ENCODE data around the gene UBA52.

DNA sequence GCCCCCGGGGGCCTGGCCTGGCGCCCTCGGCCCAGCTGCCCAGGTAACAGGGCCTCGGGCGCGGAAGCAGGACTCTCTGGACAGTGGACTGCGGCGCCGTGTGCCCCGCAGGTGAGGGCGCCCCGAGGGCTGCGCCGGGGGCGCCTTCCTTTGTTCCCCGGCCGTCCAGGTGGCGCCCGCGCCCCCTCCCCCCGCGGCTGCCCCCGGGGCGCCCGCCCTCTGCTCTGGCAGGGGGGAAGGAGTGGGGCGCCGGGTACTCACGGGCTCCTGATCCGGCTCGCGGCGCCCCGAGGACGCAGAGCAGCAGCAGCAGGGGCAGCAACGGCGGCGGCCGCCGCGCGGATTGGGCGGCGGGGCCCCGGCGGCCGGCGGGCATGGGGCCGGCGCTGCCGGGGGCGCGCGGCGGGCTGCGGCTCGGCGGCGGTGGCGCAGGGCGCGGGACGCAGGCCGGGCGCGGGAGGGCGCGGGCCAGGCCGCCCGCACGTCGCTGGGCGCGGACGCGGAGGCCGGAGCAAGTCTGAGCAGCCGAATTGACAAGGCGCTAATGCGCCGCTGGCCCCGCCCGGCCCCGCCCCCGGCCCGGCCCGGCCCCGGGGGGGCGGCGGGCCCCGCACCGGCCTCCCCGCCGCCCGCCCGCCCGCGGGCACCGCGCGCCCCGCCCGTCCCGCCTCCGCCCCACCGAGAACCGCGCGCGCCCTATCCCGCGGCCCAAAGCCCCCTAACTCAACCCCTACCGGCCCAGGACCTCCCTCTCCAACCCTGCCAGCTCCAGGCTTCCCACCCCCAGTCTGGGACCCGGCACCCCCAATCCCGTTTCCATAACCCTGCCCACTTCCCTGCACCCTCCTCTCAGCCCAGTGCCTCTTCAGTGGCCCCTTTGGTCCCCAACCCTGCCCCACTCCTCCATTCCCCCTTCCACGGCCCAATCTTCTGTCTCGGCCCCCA is 34.9 kb downstream of the UBA52 start, which contains the start of gene CRLF1:
- TF ChIP-seq POLR2A (IDR thresholded peaks at IDR 0.05; ENCODE audit: low read depth, low read length): no peak
- no peak for TF ChIP-seq POLR2AphosphoS5 (IDR thresholded peaks at IDR 0.05; ENCODE audit: low read depth, low read length)
- no peak for TF ChIP-seq TAF1 (IDR thresholded peaks at IDR 0.05; ENCODE audit: low read depth, low read length)
- no peak for TF ChIP-seq PAX5 (IDR thresholded peaks at IDR 0.05; ENCODE audit: insufficient read depth, low read length, severe bottlenecking)
- no peak for TF ChIP-seq SPI1 (IDR thresholded peaks at IDR 0.05; ENCODE audit: low read depth, low read length)
- TF ChIP-seq POU2F2 (IDR thresholded peaks at IDR 0.05; ENCODE audit: low read depth, low read length): no peak
